Skeletal muscle satellite cell (primary cell): ENCODE data around the gene LRBA.

ENCODE experiments used
- H3K27me3 ChIP-seq: 2 replicates; pipeline ENCODE4 v1.7.0; 2013; ENCODE audit warnings: low read length; ENCODE audit not compliant: control insufficient read depth, insufficient read depth
- H3K36me3 ChIP-seq: 2 replicates; pipeline ENCODE4 v1.7.0; 2013; ENCODE audit warnings: mild to moderate bottlenecking, control low read depth, low read length; ENCODE audit not compliant: insufficient read depth
- H3K4me1 ChIP-seq: 2 replicates; pipeline ENCODE4 v1.7.0; 2013; ENCODE audit warnings: low read length; ENCODE audit not compliant: control insufficient read depth, insufficient read depth
- H3K4me2 ChIP-seq: 2 replicates; pipeline ENCODE4 v1.7.0; 2013; ENCODE audit warnings: mild to moderate bottlenecking, low read length
- H3K4me3 ChIP-seq: 2 replicates; pipeline ENCODE4 v1.7.0; 2013; ENCODE audit warnings: low read length
- H3K9ac ChIP-seq: 2 replicates; pipeline ENCODE4 v1.7.0; 2013; ENCODE audit warnings: mild to moderate bottlenecking, low read depth, low read length, moderate library complexity
- H3K9me3 ChIP-seq: replicated peaks from 2 replicates; pipeline ENCODE4 v1.7.0; 2013; ENCODE audit warnings: mild to moderate bottlenecking, control low read depth, low read length

The LRBA gene

GRCh38 chr4:150497612-150498011 lies 517.5 kb downstream of the LRBA start:
- no peak overlapping the region for H3K9ac ChIP-seq
- peaks cover 11% of the 10 kb centered on the region for H3K4me1 ChIP-seq
- no peak overlapping the region for H3K4me3 ChIP-seq
- H3K9me3 ChIP-seq: no peaks in the 10 kb centered on the region
- H3K27me3 ChIP-seq: no peaks in the 10 kb centered on the region
- no peak overlapping the region for H3K4me2 ChIP-seq
- H3K36me3 ChIP-seq: no peaks in the 10 kb centered on the region

- Histone ChIP-seq H3K36me3 (no peaks in the 10 kb centered on the region), H3K4me2 (no peak overlapping the region), H3K4me3 (no peak overlapping the region), H3K9ac (no peak overlapping the region), H3K9me3 (no peaks in the 10 kb centered on the region), H3K4me1 (peaks cover 4% of the 10 kb centered on the region), H3K27me3 (no peaks in the 10 kb centered on the region)
Measured at GRCh38 chr4:150495550-150495949, 519.5 kb downstream of the LRBA start.

- no peak overlapping the region for H3K4me3 ChIP-seq
- H3K4me1 ChIP-seq: peaks cover 3% of the 10 kb centered on the region
- no peak overlapping the region for H3K4me2 ChIP-seq
- H3K27me3 ChIP-seq: no peaks in the 10 kb centered on the region
- H3K9ac ChIP-seq: no peak overlapping the region
- no peaks in the 10 kb centered on the region for H3K36me3 ChIP-seq
- no peaks in the 10 kb centered on the region for H3K9me3 ChIP-seq
Measured at GRCh38 chr4:150493851-150494250, 521.2 kb downstream of the LRBA start.

- Histone ChIP-seq H3K36me3 (no peaks in the 10 kb centered on the region), H3K4me1 (peaks cover 3% of the 10 kb centered on the region), H3K4me2 (no peak overlapping the region), H3K9ac (no peak overlapping the region), H3K27me3 (no peaks in the 10 kb centered on the region), H3K9me3 (no peaks in the 10 kb centered on the region), H3K4me3 (no peak overlapping the region)
Measured at GRCh38 chr4:150491132-150492049, 523.7 kb downstream of the LRBA start.

GRCh38 chr4:150482581-150482980 lies 532.5 kb downstream of the LRBA start:
- Histone ChIP-seq H3K4me3 (no peak overlapping the region), H3K4me1 (no peaks in the 10 kb centered on the region), H3K4me2 (no peak overlapping the region), H3K36me3 (no peaks in the 10 kb centered on the region), H3K27me3 (no peaks in the 10 kb centered on the region), H3K9me3 (no peaks in the 10 kb centered on the region), H3K9ac (no peak overlapping the region)

- H3K4me3 ChIP-seq: no peak overlapping the region
Measured at GRCh38 chr4:150479657-150480056, 535.4 kb downstream of the LRBA start.

GRCh38 chr4:150477869-150478268 lies 537.2 kb downstream of the LRBA start:
- H3K4me1 ChIP-seq: no peaks in the 10 kb centered on the region
- no peaks in the 10 kb centered on the region for H3K9me3 ChIP-seq
- no peaks in the 10 kb centered on the region for H3K36me3 ChIP-seq
- H3K4me2 ChIP-seq: no peak overlapping the region
- H3K9ac ChIP-seq: no peak overlapping the region
- H3K27me3 ChIP-seq: no peaks in the 10 kb centered on the region
- no peak overlapping the region for H3K4me3 ChIP-seq

More at GRCh38 chr4:150479657-150480056, 535.4 kb downstream of the LRBA start:
- Histone ChIP-seq H3K9ac (no peak overlapping the region), H3K4me1 (no peaks in the 10 kb centered on the region), H3K27me3 (no peaks in the 10 kb centered on the region), H3K4me2 (no peak overlapping the region), H3K9me3 (no peaks in the 10 kb centered on the region), H3K36me3 (no peaks in the 10 kb centered on the region)

- Histone ChIP-seq H3K4me1 (no peaks in the 10 kb centered on the region), H3K9me3 (no peaks in the 10 kb centered on the region), H3K4me2 (no peak overlapping the region), H3K27me3 (no peaks in the 10 kb centered on the region), H3K36me3 (no peaks in the 10 kb centered on the region), H3K4me3 (no peak overlapping the region), H3K9ac (no peak overlapping the region)
Measured at GRCh38 chr4:150476776-150477175, 538.3 kb downstream of the LRBA start.

GRCh38 chr4:150475763-150476162 lies 539.3 kb downstream of the LRBA start:
- Histone ChIP-seq H3K36me3 (no peaks in the 10 kb centered on the region), H3K4me2 (no peak overlapping the region)

GRCh38 chr4:150464523-150464922 lies 550.6 kb downstream of the LRBA start:
- H3K4me1 ChIP-seq: peaks cover 24% of the 10 kb centered on the region
- no peak overlapping the region for H3K9ac ChIP-seq
- no peaks in the 10 kb centered on the region for H3K36me3 ChIP-seq
- H3K27me3 ChIP-seq: no peaks in the 10 kb centered on the region
- no peak overlapping the region for H3K4me3 ChIP-seq
- no peak overlapping the region for H3K4me2 ChIP-seq
- H3K9me3 ChIP-seq: no peaks in the 10 kb centered on the region

More at GRCh38 chr4:150475763-150476162, 539.3 kb downstream of the LRBA start:
- Histone ChIP-seq H3K27me3 (no peaks in the 10 kb centered on the region), H3K4me3 (no peak overlapping the region), H3K9me3 (no peaks in the 10 kb centered on the region), H3K9ac (no peak overlapping the region), H3K4me1 (no peaks in the 10 kb centered on the region)

- H3K9ac ChIP-seq: no peak overlapping the region
- no peak overlapping the region for H3K4me3 ChIP-seq
- H3K9me3 ChIP-seq: no peaks in the 10 kb centered on the region
- no peaks in the 10 kb centered on the region for H3K27me3 ChIP-seq
- H3K4me2 ChIP-seq: peak overlapping the region; percentile 48
- no peaks in the 10 kb centered on the region for H3K36me3 ChIP-seq
- H3K4me1 ChIP-seq: peaks cover 28% of the 10 kb centered on the region
Measured at GRCh38 chr4:150462743-150463142, 552.3 kb downstream of the LRBA start.

- Histone ChIP-seq H3K9me3 (no peaks in the 10 kb centered on the region), H3K9ac (no peak overlapping the region), H3K27me3 (no peaks in the 10 kb centered on the region), H3K4me3 (no peak overlapping the region), H3K4me2 (no peak overlapping the region), H3K36me3 (no peaks in the 10 kb centered on the region), H3K4me1 (peaks cover 28% of the 10 kb centered on the region)
Measured at GRCh38 chr4:150461957-150462356, 553.1 kb downstream of the LRBA start.
